Stimulated activated memory B cell treated with anti-CD40 and anti-IgM and Interleukin-4, amounts not matched to agents 10 μg/mL and 1 μg/mL and 100 μg/mL, for 72 hours (primary cell): ENCODE data around the gene RPH3AL.

Source experiments
- ATAC-seq: fragments of 150-1000 bp; cut with Tn5 transposase; 2 replicates; pipeline ENCODE4 v1.10.0; 2021
- H3K27ac Mint-ChIP-seq: one replicate; pipeline ENCODE4 v1.8.0; 2022; ENCODE audit warnings: mild to moderate bottlenecking, mixed read lengths
- H3K27me3 Mint-ChIP-seq: one replicate; pipeline ENCODE4 v1.8.0; 2022; ENCODE audit warnings: mixed read lengths
- H3K36me3 Mint-ChIP-seq: one replicate; pipeline ENCODE4 v1.8.0; 2022; ENCODE audit warnings: mixed read lengths
- H3K4me1 Mint-ChIP-seq: one replicate; pipeline ENCODE4 v1.8.0; 2022; ENCODE audit warnings: mixed read lengths
- H3K4me3 Mint-ChIP-seq: one replicate; pipeline ENCODE4 v1.8.0; 2022; ENCODE audit warnings: mild to moderate bottlenecking, moderate library complexity, mixed read lengths
- H3K9me3 Mint-ChIP-seq: one replicate; pipeline ENCODE4 v1.8.0; 2022; ENCODE audit warnings: mixed read lengths

The RPH3AL gene

GRCh38 chr17:299546-299945 is 53.1 kb downstream of the RPH3AL start:
- Mint-ChIP-seq H3K4me1 (peaks cover 8% of the 10 kb centered on the region), H3K27ac (no peak overlapping the region), H3K27me3 (peaks cover 28% of the 10 kb centered on the region), H3K9me3 (no peaks in the 10 kb centered on the region), H3K4me3 (no peak overlapping the region), H3K36me3 (peaks cover 6% of the 10 kb centered on the region)
- ATAC-seq: no peak

GRCh38 chr17:298791-299450 is 53.7 kb downstream of the RPH3AL start:
- no peak for ATAC-seq
- Mint-ChIP-seq H3K4me1 (peaks cover 8% of the 10 kb centered on the region), H3K27me3 (peaks cover 35% of the 10 kb centered on the region), H3K9me3 (no peaks in the 10 kb centered on the region), H3K27ac (no peak overlapping the region), H3K36me3 (peaks cover 12% of the 10 kb centered on the region), H3K4me3 (no peak overlapping the region)

GRCh38 chr17:297758-298157 is 54.8 kb downstream of the RPH3AL start:
- H3K4me1 Mint-ChIP-seq: peaks cover 14% of the 10 kb centered on the region
- peaks cover 21% of the 10 kb centered on the region for H3K36me3 Mint-ChIP-seq
- no peak overlapping the region for H3K4me3 Mint-ChIP-seq
- ATAC-seq: no peak
- H3K27ac Mint-ChIP-seq: no peak overlapping the region
- H3K27me3 Mint-ChIP-seq: peaks cover 41% of the 10 kb centered on the region
- H3K9me3 Mint-ChIP-seq: no peaks in the 10 kb centered on the region

GRCh38 chr17:296906-297690 is 55.5 kb downstream of the RPH3AL start:
- no peak overlapping the region for H3K27ac Mint-ChIP-seq
- peaks cover 21% of the 10 kb centered on the region for H3K36me3 Mint-ChIP-seq
- peaks cover 8% of the 10 kb centered on the region for H3K4me1 Mint-ChIP-seq
- no peaks in the 10 kb centered on the region for H3K9me3 Mint-ChIP-seq
- no peak overlapping the region for H3K4me3 Mint-ChIP-seq
- H3K27me3 Mint-ChIP-seq: peaks cover 39% of the 10 kb centered on the region
- ATAC-seq: no peak

- H3K4me3 Mint-ChIP-seq: no peak overlapping the region
- peaks cover 7% of the 10 kb centered on the region for H3K4me1 Mint-ChIP-seq
- no peak for ATAC-seq
- no peaks in the 10 kb centered on the region for H3K9me3 Mint-ChIP-seq
- H3K27me3 Mint-ChIP-seq: peaks cover 37% of the 10 kb centered on the region
- H3K36me3 Mint-ChIP-seq: peaks cover 21% of the 10 kb centered on the region
- no peak overlapping the region for H3K27ac Mint-ChIP-seq
These were observed 56.2 kb downstream of the RPH3AL start for GRCh38 chr17:296379-296778.

- no peak overlapping the region for H3K27ac Mint-ChIP-seq
- ATAC-seq: no peak
- no peaks in the 10 kb centered on the region for H3K9me3 Mint-ChIP-seq
- peaks cover 43% of the 10 kb centered on the region for H3K27me3 Mint-ChIP-seq
- H3K36me3 Mint-ChIP-seq: peaks cover 27% of the 10 kb centered on the region
- no peak overlapping the region for H3K4me3 Mint-ChIP-seq
- H3K4me1 Mint-ChIP-seq: peaks cover 21% of the 10 kb centered on the region
These were observed 59.9 kb downstream of the RPH3AL start for GRCh38 chr17:292531-293382.

- H3K36me3 Mint-ChIP-seq: peaks cover 27% of the 10 kb centered on the region
- no peak for ATAC-seq
- H3K27ac Mint-ChIP-seq: no peak overlapping the region
- H3K4me3 Mint-ChIP-seq: no peak overlapping the region
- H3K4me1 Mint-ChIP-seq: peaks cover 21% of the 10 kb centered on the region
- H3K9me3 Mint-ChIP-seq: no peaks in the 10 kb centered on the region
- peaks cover 43% of the 10 kb centered on the region for H3K27me3 Mint-ChIP-seq
These were observed 60.6 kb downstream of the RPH3AL start for GRCh38 chr17:292016-292415.

- peaks cover 43% of the 10 kb centered on the region for H3K27me3 Mint-ChIP-seq
- no peak overlapping the region for H3K27ac Mint-ChIP-seq
These were observed 61.0 kb downstream of the RPH3AL start for GRCh38 chr17:291587-291986.

GRCh38 chr17:290626-291025 is 62.0 kb downstream of the RPH3AL start:
- no peak overlapping the region for H3K4me3 Mint-ChIP-seq
- no peaks in the 10 kb centered on the region for H3K9me3 Mint-ChIP-seq
- peaks cover 43% of the 10 kb centered on the region for H3K27me3 Mint-ChIP-seq
- peaks cover 21% of the 10 kb centered on the region for H3K4me1 Mint-ChIP-seq
- no peak overlapping the region for H3K27ac Mint-ChIP-seq
- no peak for ATAC-seq
- H3K36me3 Mint-ChIP-seq: peaks cover 27% of the 10 kb centered on the region

More at GRCh38 chr17:291587-291986, 61.0 kb downstream of the RPH3AL start:
- H3K9me3 Mint-ChIP-seq: no peaks in the 10 kb centered on the region
- no peak for ATAC-seq
- peaks cover 21% of the 10 kb centered on the region for H3K4me1 Mint-ChIP-seq
- H3K36me3 Mint-ChIP-seq: peaks cover 27% of the 10 kb centered on the region
- no peak overlapping the region for H3K4me3 Mint-ChIP-seq

GRCh38 chr17:290121-290521 is 62.5 kb downstream of the RPH3AL start:
- ATAC-seq: no peak
- no peak overlapping the region for H3K4me3 Mint-ChIP-seq
- peaks cover 21% of the 10 kb centered on the region for H3K4me1 Mint-ChIP-seq
- no peak overlapping the region for H3K27ac Mint-ChIP-seq
- peaks cover 43% of the 10 kb centered on the region for H3K27me3 Mint-ChIP-seq
- no peaks in the 10 kb centered on the region for H3K9me3 Mint-ChIP-seq
- H3K36me3 Mint-ChIP-seq: peaks cover 27% of the 10 kb centered on the region

- peak overlapping the region; percentile 5 for H3K27ac Mint-ChIP-seq
- peaks cover 35% of the 10 kb centered on the region for H3K27me3 Mint-ChIP-seq
- H3K4me3 Mint-ChIP-seq: no peak overlapping the region
- H3K9me3 Mint-ChIP-seq: no peaks in the 10 kb centered on the region
- no peak for ATAC-seq
- H3K36me3 Mint-ChIP-seq: peaks cover 20% of the 10 kb centered on the region
- H3K4me1 Mint-ChIP-seq: peaks cover 21% of the 10 kb centered on the region
These were observed 63.2 kb downstream of the RPH3AL start for GRCh38 chr17:289409-289808.

GRCh38 chr17:288802-289356 is 63.7 kb downstream of the RPH3AL start:
- Mint-ChIP-seq H3K4me3 (no peak overlapping the region), H3K27ac (peak overlapping the region; percentile 5), H3K9me3 (no peaks in the 10 kb centered on the region), H3K4me1 (peaks cover 21% of the 10 kb centered on the region), H3K36me3 (peaks cover 14% of the 10 kb centered on the region), H3K27me3 (peaks cover 30% of the 10 kb centered on the region)
- peak; percentile 55 for ATAC-seq

- Mint-ChIP-seq H3K36me3 (peaks cover 5% of the 10 kb centered on the region), H3K4me1 (peaks cover 14% of the 10 kb centered on the region), H3K27ac (no peak overlapping the region), H3K9me3 (no peaks in the 10 kb centered on the region), H3K4me3 (no peak overlapping the region), H3K27me3 (peaks cover 14% of the 10 kb centered on the region)
- ATAC-seq: no peak
These were observed 66.0 kb downstream of the RPH3AL start for GRCh38 chr17:286571-286970.

- Mint-ChIP-seq H3K27ac (no peak overlapping the region), H3K9me3 (no peaks in the 10 kb centered on the region), H3K4me3 (no peak overlapping the region), H3K36me3 (peaks cover 5% of the 10 kb centered on the region), H3K4me1 (peaks cover 14% of the 10 kb centered on the region), H3K27me3 (peaks cover 14% of the 10 kb centered on the region)
- peak; percentile 9 for ATAC-seq
These were observed 66.7 kb downstream of the RPH3AL start for GRCh38 chr17:285751-286422.
